Vagina (tissue), 2 donors: ENCODE results near the gene FBXL14. TPM values are rescaled to one million over a fixed set of nuclear protein-coding genes. Genes with fewer than 3 reads are reported as not detected.
A peak's percentile ranks its signal among the peaks of the same experiment; 100 is the strongest.

Experiments
- DNase-seq, 2 donors: peaks; one replicate each; pipeline ENCODE4 v3.0.0-alpha.2; 2017; ENCODE audit errors: extremely low spot score in 2 of 2
- H3K27ac ChIP-seq: fragments of 200-600 bp; sonication (generic); one replicate; pipeline ENCODE4 v1.5.1; 2019
- H3K27me3 ChIP-seq: fragments of 200-600 bp; sonication (generic); one replicate; pipeline ENCODE4 v1.5.1; 2019
- H3K36me3 ChIP-seq, 2 donors: fragments of 200-600 bp; sonication (generic); one replicate each; pipeline ENCODE4 v1.5.1; 2017 to 2019
- H3K4me1 ChIP-seq: fragments of 200-600 bp; sonication (generic); one replicate; pipeline ENCODE4 v1.5.1; 2019
- H3K4me3 ChIP-seq, 2 donors: fragments of 200-600 bp; sonication (generic); 1 replicate in 1 of 2; 2 replicates in 1 of 2; pipeline ENCODE4 v1.5.1; 2016 to 2019
- H3K9me3 ChIP-seq: fragments of 200-600 bp; sonication (generic); one replicate; pipeline ENCODE4 v1.5.1; 2019
- POLR2A ChIP-seq, 2 donors: fragments of 450-650 bp; IDR thresholded peaks; one replicate each; pipeline ENCODE4 v1.6.1; 2017; ENCODE audit warnings: antibody characterized with exemption in 2 of 2, mild to moderate bottlenecking in 2 of 2, moderate library complexity in 2 of 2
- POLR2AphosphoS5 ChIP-seq, 2 donors: sonication (generic); formaldehyde crosslinking; IDR thresholded peaks; one replicate each; pipeline ENCODE4 v1.9.0; 2017; ENCODE audit warnings: antibody characterized with exemption in 2 of 2, mild to moderate bottlenecking in 2 of 2, low read depth in 1 of 2; ENCODE audit not compliant: insufficient read depth in 1 of 2
- intact Hi-C: fragments of 100-400 bp; cut with DNase I; formaldehyde crosslinking; loops from one replicate; pipeline ENCODE4 v1.15.1; 2023
- total RNA-seq: library from RNA; depleted of rRNA; stranded (reverse); fragments of >200 nt; gene quantifications from one replicate; pipeline ENCODE4 v1.2.3, GENCODE V29; 2016
- TF ChIP-seq, protein P1 (sequence below), 3 experiments: fragments of 450-650 bp in 2 of 3; fragments of 200-600 bp in 1 of 3; sonication (generic) in 1 of 3; IDR thresholded peaks; one replicate each; pipeline ENCODE4 v1.5.1; 2017 to 2019; ENCODE audit warnings: antibody characterized with exemption in 3 of 3, mild to moderate bottlenecking in 2 of 3, moderate library complexity in 2 of 3

FBXL14 gene, protein sequence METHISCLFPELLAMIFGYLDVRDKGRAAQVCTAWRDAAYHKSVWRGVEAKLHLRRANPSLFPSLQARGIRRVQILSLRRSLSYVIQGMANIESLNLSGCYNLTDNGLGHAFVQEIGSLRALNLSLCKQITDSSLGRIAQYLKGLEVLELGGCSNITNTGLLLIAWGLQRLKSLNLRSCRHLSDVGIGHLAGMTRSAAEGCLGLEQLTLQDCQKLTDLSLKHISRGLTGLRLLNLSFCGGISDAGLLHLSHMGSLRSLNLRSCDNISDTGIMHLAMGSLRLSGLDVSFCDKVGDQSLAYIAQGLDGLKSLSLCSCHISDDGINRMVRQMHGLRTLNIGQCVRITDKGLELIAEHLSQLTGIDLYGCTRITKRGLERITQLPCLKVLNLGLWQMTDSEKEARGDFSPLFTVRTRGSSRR
- 15.2 TPM for total RNA-seq

DNA sequence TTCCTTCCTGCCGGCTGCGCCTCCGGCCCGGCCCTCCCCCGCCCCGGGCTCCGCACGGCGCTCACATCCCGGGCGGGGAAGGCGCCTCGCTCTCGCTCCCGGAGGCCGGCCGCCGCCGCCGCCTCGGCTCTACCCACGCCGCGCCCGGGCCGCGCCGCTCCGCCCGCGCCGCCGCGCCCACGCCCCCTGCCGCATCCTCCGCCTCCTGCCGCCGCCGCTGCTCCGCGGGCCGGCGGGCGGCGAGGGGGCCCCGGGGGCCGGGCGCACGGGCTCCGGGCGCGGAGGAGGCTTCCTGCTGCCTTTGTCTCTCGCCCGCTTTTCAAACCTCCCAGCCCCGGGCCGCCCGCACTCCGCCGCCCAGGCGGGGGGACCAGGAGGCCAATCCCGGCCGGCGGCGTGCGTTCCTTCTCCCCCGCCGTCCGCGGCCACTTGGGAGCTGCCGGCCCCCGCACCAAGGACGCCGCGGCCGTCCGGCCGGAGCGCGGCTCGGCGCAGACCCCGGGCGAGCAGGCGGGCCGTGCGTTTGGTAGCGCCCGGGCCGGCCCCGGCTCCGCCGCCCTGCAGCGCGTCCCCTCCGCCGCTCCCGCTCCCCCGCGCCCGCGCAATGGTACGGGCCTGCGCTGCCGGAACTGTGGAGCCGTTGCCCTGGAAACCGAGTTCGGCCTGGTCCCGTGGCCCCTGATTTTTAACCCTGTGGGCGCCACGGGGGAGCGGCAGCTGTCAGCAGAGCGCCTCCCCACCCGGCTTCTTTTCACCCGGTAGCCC lies at the start of gene FBXL14:
Gene FBXL14, minus strand, starts transcription at position 321 of the 765 bp plus-strand sequence. CDS start 515 bp downstream, outside the sequence.
- peak within 1 kb of the TSS; percentile 98 for H3K27ac ChIP-seq
- H3K4me1 ChIP-seq: peaks cover 49% of the 10 kb centered on the region
- no peaks in the 10 kb centered on the region for H3K9me3 ChIP-seq
- no peaks in the 10 kb centered on the region for H3K36me3 ChIP-seq
- H3K27me3 ChIP-seq: no peaks in the 10 kb centered on the region
- TF ChIP-seq, protein P1, sequence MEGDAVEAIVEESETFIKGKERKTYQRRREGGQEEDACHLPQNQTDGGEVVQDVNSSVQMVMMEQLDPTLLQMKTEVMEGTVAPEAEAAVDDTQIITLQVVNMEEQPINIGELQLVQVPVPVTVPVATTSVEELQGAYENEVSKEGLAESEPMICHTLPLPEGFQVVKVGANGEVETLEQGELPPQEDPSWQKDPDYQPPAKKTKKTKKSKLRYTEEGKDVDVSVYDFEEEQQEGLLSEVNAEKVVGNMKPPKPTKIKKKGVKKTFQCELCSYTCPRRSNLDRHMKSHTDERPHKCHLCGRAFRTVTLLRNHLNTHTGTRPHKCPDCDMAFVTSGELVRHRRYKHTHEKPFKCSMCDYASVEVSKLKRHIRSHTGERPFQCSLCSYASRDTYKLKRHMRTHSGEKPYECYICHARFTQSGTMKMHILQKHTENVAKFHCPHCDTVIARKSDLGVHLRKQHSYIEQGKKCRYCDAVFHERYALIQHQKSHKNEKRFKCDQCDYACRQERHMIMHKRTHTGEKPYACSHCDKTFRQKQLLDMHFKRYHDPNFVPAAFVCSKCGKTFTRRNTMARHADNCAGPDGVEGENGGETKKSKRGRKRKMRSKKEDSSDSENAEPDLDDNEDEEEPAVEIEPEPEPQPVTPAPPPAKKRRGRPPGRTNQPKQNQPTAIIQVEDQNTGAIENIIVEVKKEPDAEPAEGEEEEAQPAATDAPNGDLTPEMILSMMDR (IDR thresholded peaks at IDR 0.05): no peak
- TF ChIP-seq POLR2A (IDR thresholded peaks at IDR 0.05): peak in 1 of 2 donors; percentile 31
- peak in 1 of 2 donors; percentile 64 for TF ChIP-seq POLR2AphosphoS5 (IDR thresholded peaks at IDR 0.05; ENCODE audit: insufficient read depth in 1 of 2, low read depth in 1 of 2)
- intact Hi-C loops: no loop called here
- DNase-seq: no peak
- H3K4me3 ChIP-seq: peak within 1 kb of the TSS; percentile 81 to 95

DNA sequence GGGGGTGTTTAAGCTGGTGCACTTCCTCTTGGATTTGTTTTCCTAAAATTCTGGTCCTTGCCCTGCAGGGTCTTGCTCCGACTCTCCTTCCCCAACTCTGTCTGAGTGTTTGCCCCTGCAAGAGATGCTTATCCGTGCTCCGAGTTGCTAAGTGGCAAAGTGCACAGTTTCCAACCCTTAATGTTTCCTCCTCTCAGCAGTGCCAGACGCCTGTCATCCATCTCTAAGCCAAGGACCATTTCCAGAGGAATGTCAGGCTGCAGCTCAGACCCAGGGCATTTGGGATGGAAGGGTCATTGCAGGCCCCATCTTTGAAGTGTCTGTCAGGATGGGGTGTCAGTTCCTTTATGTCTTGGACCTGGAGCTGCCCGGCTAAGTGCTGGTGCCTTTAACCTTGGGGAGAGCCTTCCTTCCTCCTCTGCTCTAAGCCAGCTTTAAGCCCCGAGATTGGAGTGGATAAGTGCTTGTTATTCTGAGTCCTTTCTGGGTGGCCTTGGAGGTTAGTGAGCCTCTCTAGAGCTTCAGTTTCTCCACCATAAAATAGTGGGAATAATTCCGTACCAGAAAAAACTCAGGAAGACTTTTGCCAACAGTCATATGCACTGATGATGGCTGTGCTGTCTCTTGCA lies 49.6 kb upstream of the FBXL14 start:
- DNase-seq: no peak
- TF ChIP-seq POLR2AphosphoS5 (IDR thresholded peaks at IDR 0.05; ENCODE audit: insufficient read depth in 1 of 2, low read depth in 1 of 2) (no peak), POLR2A (IDR thresholded peaks at IDR 0.05) (no peak)
- TF ChIP-seq, protein P1 (IDR thresholded peaks at IDR 0.05): no peak
- no peaks in the 10 kb centered on the region for H3K36me3 ChIP-seq
- H3K9me3 ChIP-seq: no peaks in the 10 kb centered on the region
- H3K27me3 ChIP-seq: no peaks in the 10 kb centered on the region
- intact Hi-C loops: no loop called here
- H3K4me3 ChIP-seq: no peak overlapping the region
- H3K27ac ChIP-seq: no peak overlapping the region
- peaks cover 14% of the 10 kb centered on the region for H3K4me1 ChIP-seq

DNA sequence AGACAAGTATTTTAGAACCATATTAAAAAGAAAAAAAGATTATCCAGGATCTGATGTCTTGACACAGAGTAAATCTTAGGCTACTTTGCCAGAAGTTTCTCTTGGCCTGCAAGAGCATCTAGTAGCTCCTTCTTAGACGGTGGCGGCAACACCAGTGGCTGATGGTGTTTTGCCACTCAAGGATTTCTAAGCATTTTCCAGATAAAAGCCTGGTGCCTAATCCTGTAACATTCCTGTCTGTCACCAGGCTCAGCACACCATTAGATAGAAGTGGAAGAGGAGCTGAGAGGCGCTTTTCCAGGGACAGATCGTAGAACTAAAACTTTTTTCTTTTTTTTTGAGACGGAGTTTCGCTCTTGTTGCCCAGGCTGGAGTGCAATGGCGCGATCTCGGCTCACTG lies 48.7 kb upstream of the FBXL14 start:
- no peaks in the 10 kb centered on the region for H3K36me3 ChIP-seq
- DNase-seq: no peak
- H3K4me3 ChIP-seq: no peak overlapping the region
- intact Hi-C loops: no loop called here
- H3K27ac ChIP-seq: no peak overlapping the region
- TF ChIP-seq, protein P1 (IDR thresholded peaks at IDR 0.05): no peak
- TF ChIP-seq POLR2A (IDR thresholded peaks at IDR 0.05): no peak
- no peak for TF ChIP-seq POLR2AphosphoS5 (IDR thresholded peaks at IDR 0.05; ENCODE audit: insufficient read depth in 1 of 2, low read depth in 1 of 2)
- no peaks in the 10 kb centered on the region for H3K9me3 ChIP-seq
- H3K4me1 ChIP-seq: peaks cover 14% of the 10 kb centered on the region
- no peaks in the 10 kb centered on the region for H3K27me3 ChIP-seq

DNA sequence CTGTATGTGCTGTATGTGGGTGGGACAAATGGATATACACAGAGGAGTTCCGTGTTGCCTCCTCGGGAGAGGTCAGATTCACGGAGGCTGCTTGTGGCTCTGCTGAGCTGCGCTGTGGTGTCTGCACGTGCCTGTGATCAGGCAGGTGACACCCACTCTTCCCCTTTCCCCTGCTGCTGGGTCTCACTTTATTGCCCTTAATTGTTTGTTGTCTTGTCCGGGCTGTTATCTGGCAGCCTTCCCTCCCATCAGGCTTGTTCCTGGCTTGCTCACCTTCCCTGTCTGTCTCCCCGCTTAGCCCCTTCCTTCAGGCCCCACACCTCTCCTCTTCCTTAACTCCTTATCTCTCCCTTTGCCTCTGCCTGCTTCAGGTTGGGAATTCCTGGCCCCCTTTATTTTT lies 48.1 kb upstream of the FBXL14 start:
- Histone ChIP-seq H3K9me3 (no peaks in the 10 kb centered on the region), H3K27me3 (no peaks in the 10 kb centered on the region), H3K27ac (no peak overlapping the region), H3K36me3 (no peaks in the 10 kb centered on the region), H3K4me3 (no peak overlapping the region), H3K4me1 (peaks cover 14% of the 10 kb centered on the region)
- DNase-seq: no peak
- intact Hi-C loops: no loop called here
- TF ChIP-seq POLR2AphosphoS5 (IDR thresholded peaks at IDR 0.05; ENCODE audit: insufficient read depth in 1 of 2, low read depth in 1 of 2) (no peak), POLR2A (IDR thresholded peaks at IDR 0.05) (no peak)
- TF ChIP-seq, protein P1 (IDR thresholded peaks at IDR 0.05): no peak
